ENCODE measurements around the gene OR10H5.

GRCh38 chr19:15776991-15777970, 10.2 kb upstream of the OR10H5 start:
- TF ChIP-seq POLR2AphosphoS5 (IDR thresholded peaks at IDR 0.05; ENCODE audit: low read depth, low read length) = no peak
- no peak for TF ChIP-seq REST (IDR thresholded peaks at IDR 0.05; ENCODE audit: insufficient read depth in 1 of 2, low read depth in 2 of 2, low read length in 1 of 2)
- TF ChIP-seq TCF7L2 (IDR thresholded peaks at IDR 0.05; ENCODE audit: low read depth, low read length) = no peak
- TF ChIP-seq CTCF (IDR thresholded peaks at IDR 0.05) = no peak
- no peak for TF ChIP-seq SIN3A (IDR thresholded peaks at IDR 0.05; ENCODE audit: borderline replicate concordance, insufficient read depth, low read depth, low read length)

Data from Panc1 (cell line).